Muscle layer of colon (tissue), 2 donors: ENCODE measurements around the gene SOX1.

Experiments
- H3K27ac ChIP-seq: one replicate; pipeline ENCODE4 v1.7.0; 2013; ENCODE audit warnings: low read depth, mild to moderate bottlenecking, low read length, moderate library complexity
- H3K27me3 ChIP-seq, 2 donors: one replicate each; pipeline ENCODE4 v1.7.0; 2013; ENCODE audit warnings: low read length in 2 of 2, mild to moderate bottlenecking in 2 of 2; ENCODE audit not compliant: insufficient read depth in 2 of 2, control insufficient read depth in 1 of 2
- H3K36me3 ChIP-seq: one replicate; pipeline ENCODE4 v1.7.0; 2013; ENCODE audit warnings: mild to moderate bottlenecking, low read length; ENCODE audit not compliant: insufficient read depth
- H3K4me1 ChIP-seq: one replicate; pipeline ENCODE4 v1.7.0; 2013; ENCODE audit warnings: mild to moderate bottlenecking, low read length; ENCODE audit not compliant: insufficient read depth
- H3K4me3 ChIP-seq, 2 donors: one replicate each; pipeline ENCODE4 v1.7.0; 2013; ENCODE audit warnings: low read length in 2 of 2, low read depth in 1 of 2, mild to moderate bottlenecking in 1 of 2, moderate library complexity in 1 of 2
- H3K9ac ChIP-seq: one replicate; pipeline ENCODE4 v1.7.0; 2013; ENCODE audit warnings: low read length
- H3K9me3 ChIP-seq: one replicate; pipeline ENCODE4 v1.7.0; 2013; ENCODE audit warnings: mild to moderate bottlenecking, low read length
- donor health status: abdominal sarcoma.
- donor health status: Adenocarcinoma of cecum.

Gene SOX1

DNA sequence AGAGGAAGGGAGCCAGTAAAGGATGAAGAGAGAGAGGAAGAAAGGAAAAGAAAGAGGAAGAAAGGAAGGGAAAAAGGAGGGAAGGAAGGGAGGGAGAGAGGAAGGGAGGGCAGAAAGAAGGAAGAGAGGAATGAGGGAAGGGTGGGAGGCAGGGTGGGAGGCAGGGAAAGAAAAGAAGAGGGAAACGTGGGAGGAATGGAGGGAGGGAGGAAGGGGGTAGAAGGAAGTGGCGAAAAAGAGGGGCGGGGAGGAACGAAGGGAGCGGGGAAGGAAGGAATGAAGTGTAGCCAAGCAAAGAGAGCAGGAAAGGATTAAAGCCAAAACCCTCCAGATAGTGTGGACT is 53.1 kb downstream of the SOX1 start:
- H3K4me1 ChIP-seq, result no peaks in the 10 kb centered on the region
- no peak overlapping the region for H3K4me3 ChIP-seq
- no peak overlapping the region for H3K27ac ChIP-seq
- no peaks in the 10 kb centered on the region for H3K36me3 ChIP-seq
- H3K27me3 ChIP-seq, result peaks cover 0 to 14% of the 10 kb centered on the region in 2 donors
- no peak overlapping the region for H3K9ac ChIP-seq
- H3K9me3 ChIP-seq, result no peaks in the 10 kb centered on the region
